Activated T-cell treated with anti-CD3 and anti-CD28 coated beads, Interleukin-2, amount 50 U/mL, for 1 hour (primary cell): ENCODE results near the gene HOGA1.

ENCODE experiments used
- DNase-seq: peaks from one replicate; pipeline ENCODE4 v3.0.0-alpha.2; 2020

Gene HOGA1

DNA sequence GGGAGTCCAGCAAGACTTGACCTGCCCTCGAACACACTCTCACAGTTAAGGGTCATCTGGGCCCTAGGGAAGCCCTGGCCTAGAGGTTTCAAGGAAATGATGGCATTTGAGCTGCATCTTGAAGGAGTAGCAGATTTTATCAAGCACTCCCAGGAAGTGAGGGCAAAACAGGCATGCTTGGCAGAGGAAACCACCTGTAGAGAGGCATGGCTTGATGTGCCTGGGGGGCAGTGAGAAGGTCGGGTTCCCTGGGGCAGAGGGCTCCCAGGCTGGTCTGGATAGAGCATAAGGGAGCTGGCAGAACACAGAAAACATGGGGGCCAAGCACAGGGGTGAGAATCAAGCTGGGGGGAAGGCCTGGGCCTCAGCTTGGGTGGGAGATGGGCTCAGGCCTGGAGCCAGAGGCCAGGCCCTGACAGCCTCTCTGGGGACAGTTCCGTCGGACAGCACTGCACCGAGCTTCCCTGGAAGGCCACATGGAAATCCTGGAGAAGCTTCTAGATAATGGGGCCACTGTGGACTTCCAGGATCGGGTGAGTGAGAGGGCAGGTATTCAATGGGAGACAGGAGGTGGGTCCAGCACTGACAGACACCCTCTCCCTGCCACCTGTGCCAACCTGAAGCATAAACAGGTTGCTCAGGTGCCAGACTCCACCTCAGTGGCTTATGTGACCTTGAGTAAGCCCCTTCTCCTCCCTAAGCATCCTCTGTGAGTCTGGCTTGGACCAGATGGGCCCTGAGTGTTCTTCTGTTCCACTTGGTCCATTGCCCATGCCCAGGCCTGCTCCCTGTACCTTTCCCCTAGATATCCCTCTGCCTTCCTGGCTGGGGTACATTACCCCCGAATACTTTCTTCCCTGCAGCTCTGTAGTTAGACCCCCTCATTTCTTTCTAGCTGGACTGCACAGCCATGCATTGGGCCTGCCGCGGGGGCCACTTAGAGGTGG lies 3.5 kb upstream of the HOGA1 start:
- no peak for DNase-seq

DNA sequence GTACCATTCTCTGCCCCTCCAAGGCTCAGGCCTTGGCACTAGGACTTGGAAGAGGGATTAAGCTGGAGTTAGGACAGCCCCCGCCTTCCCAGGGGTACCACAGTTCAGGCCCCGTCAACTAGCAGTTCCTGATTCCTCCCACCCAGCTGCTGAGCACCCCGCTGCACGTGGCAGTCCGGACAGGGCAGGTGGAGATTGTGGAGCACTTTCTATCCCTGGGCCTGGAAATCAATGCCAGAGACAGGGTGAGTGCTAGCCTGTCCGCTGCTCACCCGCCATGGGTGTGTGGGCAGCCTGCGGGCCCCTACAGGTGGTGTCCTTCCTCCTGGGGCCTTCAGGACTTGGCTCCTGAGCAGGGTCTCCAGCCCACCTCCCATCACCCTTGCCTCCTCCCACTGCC lies 2.0 kb upstream of the HOGA1 start:
- DNase-seq, result no peak

DNA sequence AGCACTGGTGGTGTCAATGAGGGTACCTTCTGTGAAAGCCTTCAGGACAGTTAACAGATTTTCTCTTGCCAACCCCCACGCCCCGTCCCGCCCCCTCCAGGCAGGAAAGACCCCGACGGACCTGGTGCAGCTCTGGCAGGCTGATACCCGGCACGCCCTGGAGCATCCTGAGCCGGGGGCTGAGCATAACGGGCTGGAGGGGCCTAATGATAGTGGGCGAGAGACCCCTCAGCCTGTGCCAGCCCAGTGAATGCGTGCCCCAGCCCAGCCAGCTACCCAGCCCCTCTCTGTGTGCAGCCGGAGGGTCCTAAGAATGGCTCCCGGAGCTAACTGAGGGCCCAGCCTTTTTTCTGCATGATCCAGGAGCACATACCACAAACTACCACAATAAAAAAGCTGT lies 713 bp upstream of the HOGA1 start:
- no peak for DNase-seq

DNA sequence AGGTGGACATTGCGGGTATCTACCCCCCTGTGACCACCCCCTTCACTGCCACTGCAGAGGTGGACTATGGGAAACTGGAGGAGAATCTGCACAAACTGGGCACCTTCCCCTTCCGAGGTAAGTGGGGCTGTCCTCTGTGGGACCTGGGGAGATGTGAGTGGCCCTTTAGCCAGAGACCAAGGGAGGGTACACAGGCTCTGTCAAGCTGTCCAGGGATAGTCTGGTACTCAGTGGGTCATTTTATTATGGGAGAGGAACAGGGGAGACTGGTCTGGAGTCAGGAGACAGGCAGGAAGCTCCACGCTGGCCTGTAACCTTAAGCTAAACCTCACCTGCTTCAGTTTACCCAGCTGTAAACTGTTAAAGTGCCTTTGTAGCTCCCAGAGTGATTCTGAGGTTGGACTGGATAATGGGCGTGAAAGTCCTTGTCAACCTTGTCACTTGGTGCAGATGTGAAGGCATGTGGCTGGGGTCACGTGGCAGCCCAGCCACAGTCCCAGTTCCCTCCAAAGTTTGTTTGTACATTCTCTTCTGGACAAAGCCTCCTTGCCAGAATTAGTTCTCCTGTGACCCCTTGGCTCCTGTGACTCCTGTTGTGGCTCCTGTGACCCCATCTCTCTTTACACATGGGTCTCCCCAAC lies 729 bp downstream of the HOGA1 start:
- DNase-seq, result no peak

DNA sequence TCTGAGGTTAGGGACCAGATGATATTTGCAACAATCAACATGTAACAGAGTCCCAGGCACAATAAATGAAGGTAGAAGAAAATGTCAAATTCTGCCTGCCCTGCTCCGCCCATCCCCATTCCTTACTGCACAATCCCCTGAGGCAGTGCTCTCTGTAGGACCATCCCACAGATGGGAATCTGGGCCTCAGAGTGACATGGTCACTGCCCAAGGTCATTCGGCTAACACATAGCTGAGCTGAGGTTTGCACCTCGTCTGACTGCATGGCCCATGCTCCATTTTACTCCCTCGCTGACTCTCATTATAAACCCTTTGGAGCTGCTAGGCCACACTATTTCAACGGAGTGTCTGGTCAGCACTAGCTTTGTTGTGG lies 1.2 kb downstream of the HOGA1 start:
- no peak for DNase-seq

DNA sequence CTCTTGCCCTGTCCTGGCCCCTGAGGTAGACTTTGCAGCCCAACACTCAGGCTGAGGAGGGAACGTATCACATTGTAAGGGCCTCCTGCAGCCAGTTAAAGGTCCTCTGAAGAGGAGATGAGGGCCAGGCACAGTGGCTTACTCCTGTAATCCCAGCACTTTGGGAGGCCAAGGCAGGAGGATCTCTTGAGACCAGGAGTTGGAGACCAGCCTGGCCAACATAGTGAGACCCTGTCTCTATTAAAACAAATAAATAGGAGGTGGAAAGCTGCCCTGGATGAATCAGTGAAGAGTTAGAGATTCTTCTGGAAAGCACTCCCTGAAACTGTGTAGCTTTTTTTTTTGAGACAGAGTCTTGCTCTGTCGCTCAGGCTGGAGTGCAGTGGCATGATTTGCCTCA lies 3.0 kb downstream of the HOGA1 start:
- DNase-seq, result no peak

DNA sequence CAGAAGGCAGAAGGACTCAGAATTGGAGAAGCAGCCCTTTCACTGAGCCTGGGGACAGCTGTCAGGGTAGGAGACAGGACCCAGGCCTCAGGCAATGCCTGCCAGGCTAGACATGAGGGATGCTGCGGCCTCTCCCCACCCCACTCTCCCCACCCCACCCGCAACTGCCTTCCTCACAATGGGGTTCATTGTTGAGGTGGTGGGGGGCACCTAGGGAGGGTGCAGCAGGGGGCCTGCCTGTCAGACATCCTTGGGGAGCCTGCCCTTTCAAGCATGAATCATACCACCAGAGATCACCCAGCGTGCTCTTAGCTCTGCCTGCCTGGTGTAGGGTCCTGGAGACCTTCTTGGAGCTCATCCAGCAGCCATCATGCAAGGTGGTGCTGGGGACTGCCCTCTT lies 5.3 kb downstream of the HOGA1 start, which contains the start of gene C10orf62:
Gene C10orf62 (plus strand): TSS at position 243 of the 400 bp plus-strand sequence. CDS start 177 bp downstream, outside the sequence.
- DNase-seq, result no peak

DNA sequence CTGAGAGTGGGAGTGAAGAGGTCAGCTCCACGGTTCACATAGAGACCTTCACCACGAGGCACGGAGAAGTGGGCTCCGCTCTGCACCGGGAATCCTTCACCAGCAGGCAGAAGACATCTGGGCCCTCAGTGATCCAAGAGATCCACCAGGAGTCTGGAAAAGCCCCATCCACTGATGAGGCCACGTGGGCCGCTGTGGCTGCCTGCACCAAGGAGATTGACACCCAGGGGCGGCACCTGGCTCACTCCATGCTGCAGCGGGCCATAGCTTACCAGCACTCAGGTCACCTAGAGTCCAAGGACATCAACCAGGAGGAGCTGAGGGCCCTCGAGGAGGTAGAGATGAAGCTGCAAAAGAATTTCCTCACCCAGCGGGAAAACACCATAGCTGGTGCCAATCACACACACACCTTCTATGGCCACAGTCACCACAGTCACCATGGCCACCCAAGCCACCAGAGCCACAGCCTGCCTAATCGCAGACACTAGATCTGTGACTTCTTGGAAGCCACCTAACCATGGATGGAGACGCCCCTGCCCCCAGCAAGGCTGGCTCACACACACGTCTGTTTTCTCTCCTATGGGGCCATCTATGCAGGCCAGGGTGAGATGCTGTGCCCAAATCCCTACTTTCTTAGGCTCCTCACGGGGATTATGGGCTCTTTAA lies 6.0 kb downstream of the HOGA1 start:
- no peak for DNase-seq

DNA sequence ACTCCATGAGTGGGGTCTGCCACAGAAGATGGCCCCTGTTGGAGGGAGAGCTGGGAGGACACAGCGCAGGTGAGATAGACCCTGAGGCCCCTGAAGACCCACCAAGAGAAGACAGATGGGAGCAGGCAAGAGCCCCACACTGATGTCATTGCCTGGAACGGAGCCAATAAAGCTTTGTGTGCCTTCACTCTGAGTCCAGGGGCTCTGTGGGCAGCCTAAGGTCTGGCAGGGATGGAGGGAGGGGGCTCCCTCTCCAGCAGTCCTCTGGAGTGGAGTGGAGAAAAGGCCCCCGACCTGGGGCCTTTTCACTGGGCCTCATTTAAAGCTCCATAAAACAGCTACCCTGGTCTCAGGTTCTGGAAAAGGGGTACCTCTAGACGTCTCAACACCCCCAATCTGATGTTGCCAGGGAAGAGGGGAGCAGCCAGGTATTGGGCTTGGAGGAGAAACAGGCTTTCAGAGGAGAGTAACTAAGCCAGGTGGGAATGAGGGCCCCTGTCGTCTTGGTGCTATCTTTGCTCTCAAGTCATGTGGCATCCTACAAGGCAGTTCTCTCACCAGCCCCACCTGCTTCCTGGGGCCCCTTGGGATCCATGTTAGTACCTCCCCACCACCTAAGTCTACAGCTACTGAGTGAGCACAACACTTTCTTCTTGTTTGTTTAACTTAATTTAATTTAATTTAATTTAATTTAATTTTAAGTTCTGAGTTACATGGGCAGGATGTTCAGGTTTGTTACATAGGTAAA lies 6.7 kb downstream of the HOGA1 start:
- DNase-seq, result no peak

DNA sequence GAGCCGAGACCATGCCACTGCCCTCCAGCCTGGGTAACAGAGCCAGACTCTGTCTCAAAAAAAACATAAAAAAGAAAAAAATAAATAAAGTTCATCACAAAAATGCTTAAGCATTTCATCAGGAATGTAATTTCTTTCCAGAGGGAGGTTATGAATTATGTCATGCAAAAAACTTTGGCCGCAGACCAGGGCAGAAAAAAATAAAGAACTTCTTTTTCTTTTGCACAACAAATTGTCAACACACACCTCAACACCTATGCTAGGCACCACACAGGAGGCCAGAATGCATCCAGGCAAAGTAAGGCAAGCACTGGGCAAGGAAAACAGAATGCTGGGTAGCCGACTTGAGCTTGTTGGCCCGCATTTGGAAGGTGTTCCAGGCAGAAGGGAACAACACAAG lies 9.2 kb downstream of the HOGA1 start:
- DNase-seq, result no peak

DNA sequence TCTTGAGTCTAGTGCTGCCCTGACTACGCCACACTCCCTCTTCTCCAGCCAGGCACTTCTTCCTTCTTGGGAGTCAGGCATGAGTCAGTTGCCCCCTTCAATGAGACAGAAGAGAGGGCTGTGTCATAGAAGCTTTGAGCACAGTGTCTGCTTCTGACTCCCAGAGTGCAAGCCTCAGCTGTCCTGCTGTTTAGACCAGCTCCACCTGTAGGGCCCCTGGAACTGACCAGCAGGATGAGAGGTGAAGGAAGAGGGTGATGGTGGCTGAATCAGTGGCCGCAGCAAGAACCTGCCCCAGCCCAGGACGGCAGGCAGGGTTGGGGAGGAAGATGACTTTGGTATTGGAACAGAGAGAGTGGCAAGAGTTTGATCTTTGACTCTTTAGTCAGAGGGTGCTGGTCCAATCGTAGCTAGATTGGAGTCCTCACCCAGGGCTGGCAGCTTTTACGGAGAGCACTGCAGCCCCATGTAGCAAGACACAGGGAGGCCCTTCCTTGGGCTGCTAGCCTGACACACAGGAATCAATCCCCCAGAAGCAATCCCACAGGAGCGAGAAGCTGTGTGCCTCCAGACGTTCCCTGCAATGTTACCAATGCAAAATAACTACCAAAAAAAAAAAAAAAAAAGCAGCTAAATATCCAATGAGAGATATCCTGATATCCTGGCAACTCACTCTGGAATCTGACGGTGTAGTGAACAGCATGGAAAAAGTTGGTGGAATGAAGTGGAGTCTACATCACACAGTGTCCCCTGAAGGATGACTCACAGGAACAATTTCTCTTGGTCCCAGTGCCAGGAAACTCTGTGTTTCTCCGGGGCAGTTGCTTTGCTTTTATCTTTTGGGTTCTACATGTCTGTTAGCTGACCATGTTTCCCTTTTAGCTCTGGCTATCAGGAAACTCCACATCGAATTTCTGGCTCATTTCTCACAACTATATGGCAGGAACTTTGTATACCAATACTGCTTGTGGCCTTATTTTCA lies 12.2 kb downstream of the HOGA1 start:
- DNase-seq, result no peak

DNA sequence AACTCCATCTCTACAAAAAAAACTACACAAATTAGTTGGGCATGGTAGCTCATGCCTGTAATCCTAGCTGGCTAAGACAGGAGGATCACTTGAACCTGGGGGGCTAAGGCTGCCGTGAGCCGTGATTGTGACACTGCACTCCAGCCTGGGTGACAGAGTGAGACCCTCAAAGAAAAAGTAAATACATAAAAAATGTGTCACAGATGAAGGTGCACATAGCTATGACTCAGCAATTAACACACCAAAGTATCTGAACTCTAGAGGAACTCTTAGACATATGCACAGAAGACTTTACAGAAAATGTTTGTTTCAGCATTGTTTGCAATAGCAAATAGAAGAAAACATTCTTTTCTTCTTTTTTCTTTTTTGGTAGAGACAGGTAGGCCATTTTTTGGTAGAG lies 13.6 kb downstream of the HOGA1 start:
- DNase-seq, result no peak

DNA sequence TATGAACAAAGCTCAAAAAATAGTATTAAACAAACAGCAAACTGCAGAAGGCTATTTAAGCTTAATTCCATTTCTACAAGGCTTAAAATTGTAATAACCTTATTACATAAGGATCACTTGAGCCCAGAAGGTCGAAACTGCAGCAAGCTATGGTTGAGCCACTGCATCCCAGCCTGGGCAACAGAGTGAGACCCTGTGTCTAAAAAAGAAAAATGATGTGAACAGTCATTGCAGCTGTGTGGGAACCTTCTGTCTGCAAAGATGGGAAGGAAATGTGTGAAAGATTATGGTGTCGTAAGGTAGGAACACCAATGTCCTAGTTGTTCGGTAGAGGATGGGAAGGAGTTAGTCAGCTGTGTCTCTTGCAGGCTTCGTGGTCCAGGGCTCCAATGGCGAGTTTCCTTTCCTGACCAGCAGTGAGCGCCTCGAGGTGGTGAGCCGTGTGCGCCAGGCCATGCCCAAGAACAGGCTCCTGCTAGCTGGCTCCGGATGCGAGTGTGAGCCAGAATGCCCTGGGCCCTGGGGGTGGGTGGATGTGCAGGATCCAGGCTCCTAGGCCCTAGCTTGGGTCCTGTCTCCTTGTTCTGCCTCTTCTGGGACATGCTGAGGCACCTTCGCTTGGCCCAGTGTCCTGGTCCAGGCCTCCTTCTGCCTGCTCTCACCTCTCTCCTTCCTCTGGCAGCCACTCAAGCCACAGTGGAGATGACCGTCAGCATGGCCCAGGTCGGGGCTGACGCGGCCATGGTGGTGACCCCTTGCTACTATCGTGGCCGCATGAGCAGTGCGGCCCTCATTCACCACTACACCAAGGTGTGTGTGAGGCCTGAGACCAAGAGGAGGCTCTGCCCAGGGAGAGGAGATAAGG lies 14.4 kb downstream of the HOGA1 start:
- no peak for DNase-seq

DNA sequence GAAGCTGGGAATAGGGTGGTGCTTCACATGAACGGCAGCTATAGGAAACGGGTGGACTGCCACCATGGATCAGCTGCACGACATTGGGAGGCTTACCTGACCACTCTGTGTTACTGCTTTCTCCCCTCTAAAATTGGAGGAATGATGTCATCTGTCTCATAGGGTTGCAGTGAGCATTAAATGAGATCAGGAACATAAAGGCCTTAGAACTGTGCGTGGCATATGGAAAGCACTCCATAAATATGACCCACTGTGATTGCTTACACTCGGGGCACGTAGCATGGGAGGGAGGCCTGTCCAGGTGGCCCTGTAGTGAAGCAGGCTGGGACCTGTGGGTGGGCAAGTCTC lies 15.1 kb downstream of the HOGA1 start:
- DNase-seq, result no peak

DNA sequence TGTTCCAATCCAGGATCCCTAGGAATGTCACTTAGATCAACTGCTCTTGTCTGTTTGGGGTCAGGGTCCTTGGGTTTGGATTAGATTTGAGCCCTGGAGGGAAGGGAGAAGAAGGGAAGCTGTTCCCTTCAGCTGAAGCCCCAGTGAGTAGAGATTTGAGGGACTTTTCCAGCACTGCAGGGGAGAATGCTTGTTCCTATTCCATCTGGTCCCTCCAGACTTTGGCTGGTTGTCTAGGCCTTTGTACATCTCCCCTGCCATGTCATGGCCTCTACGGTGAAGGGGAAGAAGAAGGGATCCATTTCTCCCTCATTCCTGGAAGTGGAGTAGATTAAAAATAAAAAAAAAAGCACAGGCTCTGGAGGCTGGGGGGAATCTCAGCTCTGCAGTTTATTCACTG lies 16.4 kb downstream of the HOGA1 start:
- no peak for DNase-seq

DNA sequence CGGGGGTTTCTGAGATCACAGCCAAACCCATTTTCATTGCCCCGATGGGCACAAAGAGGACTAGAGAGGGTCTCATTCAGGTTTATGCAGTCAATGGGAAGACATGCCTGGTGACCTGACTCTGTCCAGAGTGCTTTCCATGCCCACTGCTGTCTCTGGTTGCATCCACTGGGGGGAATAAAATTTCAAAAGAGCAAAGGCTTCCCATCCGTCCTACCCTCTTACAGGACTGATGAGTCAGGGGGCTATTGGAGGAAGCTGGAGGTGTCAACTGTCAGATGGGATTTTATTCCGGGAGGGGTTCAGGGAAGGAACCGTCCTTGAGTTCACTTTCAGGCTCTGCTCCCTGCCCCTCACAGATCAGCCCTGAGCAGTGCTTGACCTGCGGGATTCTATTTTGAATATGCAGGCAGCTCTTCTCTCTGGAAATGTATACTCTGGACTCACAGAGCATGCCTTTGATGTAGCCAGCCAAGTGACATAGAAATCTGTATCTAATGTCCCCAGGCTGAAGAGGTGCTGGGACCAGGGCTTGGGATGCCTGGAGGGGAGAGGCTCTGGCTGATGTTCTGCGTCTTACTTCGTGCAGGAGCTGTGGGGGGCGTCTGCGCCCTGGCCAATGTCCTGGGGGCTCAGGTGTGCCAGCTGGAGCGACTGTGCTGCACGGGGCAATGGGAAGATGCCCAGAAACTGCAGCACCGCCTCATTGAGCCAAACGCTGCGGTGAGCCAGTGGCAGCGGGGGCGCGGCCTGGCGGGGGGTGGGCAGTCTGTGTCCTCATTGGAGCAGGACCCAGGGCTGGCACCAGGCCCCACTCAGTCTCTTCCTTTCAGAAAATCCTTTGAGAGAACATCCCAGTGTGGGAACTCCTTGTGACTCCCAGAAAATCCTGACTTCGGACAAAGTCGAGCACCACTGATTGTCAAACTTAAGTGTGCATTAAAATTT lies 17.4 kb downstream of the HOGA1 start:
- DNase-seq, result no peak

DNA sequence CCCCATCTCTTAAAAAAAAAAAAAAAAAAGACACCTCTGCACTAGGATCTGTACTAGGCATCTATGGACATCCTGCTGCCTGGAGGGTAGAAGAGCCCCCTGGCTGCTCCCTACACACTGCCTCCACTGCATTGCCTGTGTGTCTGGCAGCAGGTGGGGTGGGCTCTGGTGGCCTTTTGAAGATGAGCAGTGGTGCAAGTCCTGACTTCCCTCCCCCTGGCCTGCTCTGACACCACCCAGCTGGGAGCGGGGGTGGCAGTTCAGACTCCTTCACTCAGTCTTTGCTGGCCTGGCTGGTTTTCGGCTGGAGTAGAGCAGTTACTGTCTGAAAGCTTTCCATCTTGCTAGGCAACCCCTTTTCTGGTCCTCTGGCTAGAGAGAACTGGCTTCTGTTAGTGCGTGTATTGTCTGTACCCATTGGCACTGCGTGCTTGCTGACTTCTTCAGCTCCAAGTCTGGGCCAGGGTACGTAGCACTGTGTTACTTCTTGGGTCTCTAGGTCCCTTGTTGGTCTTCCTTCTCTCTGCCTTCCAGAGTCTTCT lies 23.0 kb downstream of the HOGA1 start:
- DNase-seq, result no peak

DNA sequence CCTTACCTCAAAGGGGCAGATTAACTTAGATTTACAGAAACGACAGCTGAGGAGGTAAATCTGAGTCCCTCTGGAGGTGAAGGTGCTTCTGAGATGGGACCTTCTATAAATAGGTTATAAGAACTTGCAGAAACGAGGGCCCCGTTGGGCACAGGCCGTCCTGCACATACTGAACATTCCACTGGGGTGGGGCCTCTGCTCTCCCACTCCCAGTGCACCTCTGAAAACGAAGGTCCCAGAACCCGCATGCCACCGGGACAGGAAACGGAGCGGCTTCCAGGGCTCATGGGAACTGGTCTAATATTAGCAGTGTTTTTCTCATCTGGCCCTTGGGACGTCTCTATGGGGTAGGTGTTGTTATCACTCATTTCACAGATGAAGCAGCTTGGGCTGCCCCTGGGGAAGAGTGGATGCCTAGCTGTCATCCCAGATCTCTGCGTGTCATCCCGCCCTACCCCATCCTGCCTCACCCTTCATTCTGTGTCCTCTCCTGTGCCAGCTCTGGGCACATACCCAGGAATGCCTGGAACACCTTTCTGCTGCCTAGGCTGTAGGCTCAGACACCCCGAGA lies 24.9 kb downstream of the HOGA1 start:
- DNase-seq, result no peak

DNA sequence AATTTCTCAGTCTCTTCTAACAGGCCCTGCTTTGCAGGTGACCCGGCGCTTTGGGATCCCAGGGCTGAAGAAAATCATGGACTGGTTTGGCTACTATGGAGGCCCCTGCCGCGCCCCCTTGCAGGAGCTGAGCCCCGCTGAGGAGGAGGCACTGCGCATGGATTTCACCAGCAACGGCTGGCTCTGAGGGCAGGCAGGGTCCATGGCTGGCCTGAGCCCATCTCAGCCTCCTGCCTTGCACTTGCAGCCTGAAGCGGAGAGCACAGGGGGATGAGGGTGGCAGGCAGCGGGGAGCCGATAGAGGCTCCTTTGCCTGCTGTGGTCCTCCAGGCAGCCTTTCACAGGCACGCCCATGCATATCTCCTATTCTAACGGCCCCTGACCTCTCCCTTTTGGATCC lies 27.3 kb downstream of the HOGA1 start:
- no peak for DNase-seq
